ENCODE measurements around the gene MED9.

GRCh38 chr17:17527956-17528500 is 51.2 kb downstream of the MED9 start:
- no peak for TF ChIP-seq CTCF (IDR thresholded peaks at IDR 0.05; ENCODE audit: low read length)
- TF ChIP-seq EZH2 (IDR thresholded peaks at IDR 0.05; ENCODE audit: borderline replicate concordance, low read length), result no peak
